Raji (cell line): ENCODE measurements around the gene TRDN.

Experiments used
- POLR2A ChIP-seq: IDR thresholded peaks from 2 replicates; pipeline ENCODE4 v1.6.1; 2011; ENCODE audit warnings: low read depth, low read length, control low read depth; ENCODE audit not compliant: insufficient read depth

Gene TRDN

GRCh38 chr6:123467392-123467791 lies 169.4 kb downstream of the TRDN start:
- TF ChIP-seq POLR2A: no peak

GRCh38 chr6:123462152-123462551 lies 174.6 kb downstream of the TRDN start:
- no peak for TF ChIP-seq POLR2A

- TF ChIP-seq POLR2A: no peak
Measured at GRCh38 chr6:123458218-123458617, 178.5 kb downstream of the TRDN start.

GRCh38 chr6:123456836-123457235 lies 179.9 kb downstream of the TRDN start:
- no peak for TF ChIP-seq POLR2A

GRCh38 chr6:123454448-123454847 lies 182.3 kb downstream of the TRDN start:
- TF ChIP-seq POLR2A: no peak

- no peak for TF ChIP-seq POLR2A
Measured at GRCh38 chr6:123448306-123448884, 188.4 kb downstream of the TRDN start.

GRCh38 chr6:123447315-123447937 lies 189.3 kb downstream of the TRDN start:
- TF ChIP-seq POLR2A: no peak

- TF ChIP-seq POLR2A: no peak
Measured at GRCh38 chr6:123439371-123439770, 197.4 kb downstream of the TRDN start.

- no peak for TF ChIP-seq POLR2A
Measured at GRCh38 chr6:123434186-123434585, 202.6 kb downstream of the TRDN start.

GRCh38 chr6:123430970-123431369 lies 205.8 kb downstream of the TRDN start:
- no peak for TF ChIP-seq POLR2A

GRCh38 chr6:123427008-123427407 lies 209.7 kb downstream of the TRDN start:
- TF ChIP-seq POLR2A: no peak

- no peak for TF ChIP-seq POLR2A
Measured at GRCh38 chr6:123423130-123423529, 213.6 kb downstream of the TRDN start.

GRCh38 chr6:123420512-123420911 lies 216.2 kb downstream of the TRDN start:
- TF ChIP-seq POLR2A: no peak

- no peak for TF ChIP-seq POLR2A
Measured at GRCh38 chr6:123418071-123418470, 218.7 kb downstream of the TRDN start.

GRCh38 chr6:123417535-123417934 lies 219.2 kb downstream of the TRDN start:
- no peak for TF ChIP-seq POLR2A

GRCh38 chr6:123415844-123416468 lies 220.8 kb downstream of the TRDN start:
- TF ChIP-seq POLR2A: no peak
